Skeletal muscle tissue (tissue), 4 donors: ENCODE measurements around the gene SPG7. TPM values are rescaled to one million over a fixed set of nuclear protein-coding genes. Genes with fewer than 3 reads are reported as not detected.

Experiments
- H3K27ac ChIP-seq: one replicate; pipeline ENCODE4 v1.7.0; 2013; ENCODE audit warnings: mild to moderate bottlenecking, low read depth, low read length, inconsistent platforms
- H3K27me3 ChIP-seq, 3 donors: one replicate each; pipeline ENCODE4 v1.7.0; 2013; ENCODE audit warnings: low read length in 3 of 3; ENCODE audit not compliant: control insufficient read depth in 3 of 3, insufficient read depth in 3 of 3
- H3K36me3 ChIP-seq, 3 donors: one replicate each; pipeline ENCODE4 v1.7.0; 2013; ENCODE audit warnings: low read length in 3 of 3; ENCODE audit not compliant: control insufficient read depth in 3 of 3, insufficient read depth in 3 of 3
- H3K4me1 ChIP-seq, 3 donors: one replicate each; pipeline ENCODE4 v1.7.0; 2013; ENCODE audit warnings: low read length in 3 of 3, mild to moderate bottlenecking in 3 of 3; ENCODE audit not compliant: control insufficient read depth in 3 of 3, insufficient read depth in 3 of 3
- H3K4me3 ChIP-seq, 3 donors: one replicate each; pipeline ENCODE4 v1.7.0; 2013; ENCODE audit warnings: low read length in 3 of 3
- H3K9ac ChIP-seq, 3 donors: one replicate each; pipeline ENCODE4 v1.7.0; 2013; ENCODE audit warnings: low read length in 3 of 3, mild to moderate bottlenecking in 3 of 3, moderate library complexity in 2 of 3, low read depth in 1 of 3
- H3K9me3 ChIP-seq, 3 donors: one replicate each; pipeline ENCODE4 v1.7.0; 2013; ENCODE audit warnings: low read length in 3 of 3; ENCODE audit not compliant: control insufficient read depth in 3 of 3
- total RNA-seq: library from RNA; depleted of rRNA; stranded (reverse); fragments of >200 nt; gene quantifications from one replicate; pipeline ENCODE4 v1.2.3, GENCODE V29; 2014
- donor health status: Osteomylitis.

The SPG7 gene
- total RNA-seq, 1 donor from 2014 or later = 83.0 TPM

DNA sequence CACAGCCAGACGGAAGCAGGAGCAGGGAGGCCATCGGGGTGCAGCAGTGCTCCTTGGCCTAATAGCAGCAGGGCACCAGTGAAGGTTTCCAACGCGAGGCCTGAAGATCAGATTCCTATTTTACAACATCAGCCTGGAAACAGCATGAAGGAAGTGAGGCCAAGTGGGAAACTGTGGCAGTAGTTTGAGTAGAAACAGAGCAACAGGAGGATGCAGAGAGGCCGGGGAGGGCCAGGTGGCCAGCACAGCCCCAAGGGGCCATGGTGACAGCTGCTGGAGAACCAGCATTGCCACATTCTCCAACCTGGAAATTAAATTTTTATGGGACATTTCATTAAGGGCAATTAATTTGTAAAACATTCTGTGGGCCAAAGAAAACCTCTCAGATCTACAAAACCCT lies 14.4 kb upstream of the SPG7 start:
- no peak overlapping the region for H3K27ac ChIP-seq
- H3K4me3 ChIP-seq = no peak overlapping the region
- no peaks in the 10 kb centered on the region for H3K36me3 ChIP-seq
- H3K9me3 ChIP-seq = no peaks in the 10 kb centered on the region
- H3K9ac ChIP-seq = no peak overlapping the region
- H3K27me3 ChIP-seq = no peaks in the 10 kb centered on the region
- H3K4me1 ChIP-seq = peaks cover 12 to 33% (median 23%) of the 10 kb centered on the region in 3 donors

DNA sequence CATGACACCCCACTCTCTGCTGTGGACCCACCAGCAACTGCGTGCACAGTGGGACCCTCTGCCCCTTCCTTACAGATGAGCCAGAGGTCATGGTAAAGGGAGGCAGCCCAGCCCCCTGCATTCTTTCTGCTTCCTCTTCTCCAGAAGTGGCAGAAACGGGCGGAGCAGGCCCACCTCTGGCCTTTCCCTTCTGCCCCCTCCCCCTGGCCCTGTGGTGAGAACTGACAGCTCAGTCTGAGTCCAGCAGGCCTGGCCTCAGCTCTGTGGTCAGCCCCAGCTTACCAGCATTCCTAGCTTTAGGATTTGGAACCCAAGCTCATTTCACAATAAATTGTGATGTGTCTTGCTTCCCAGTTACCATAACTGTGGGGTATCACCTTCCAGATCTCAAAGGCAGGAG lies 13.1 kb upstream of the SPG7 start:
- no peaks in the 10 kb centered on the region for H3K36me3 ChIP-seq
- peaks cover 11 to 30% (median 21%) of the 10 kb centered on the region in 3 donors for H3K4me1 ChIP-seq
- no peak overlapping the region for H3K4me3 ChIP-seq
- no peak overlapping the region for H3K27ac ChIP-seq
- H3K9ac ChIP-seq = no peak overlapping the region
- no peaks in the 10 kb centered on the region for H3K9me3 ChIP-seq
- no peaks in the 10 kb centered on the region for H3K27me3 ChIP-seq

DNA sequence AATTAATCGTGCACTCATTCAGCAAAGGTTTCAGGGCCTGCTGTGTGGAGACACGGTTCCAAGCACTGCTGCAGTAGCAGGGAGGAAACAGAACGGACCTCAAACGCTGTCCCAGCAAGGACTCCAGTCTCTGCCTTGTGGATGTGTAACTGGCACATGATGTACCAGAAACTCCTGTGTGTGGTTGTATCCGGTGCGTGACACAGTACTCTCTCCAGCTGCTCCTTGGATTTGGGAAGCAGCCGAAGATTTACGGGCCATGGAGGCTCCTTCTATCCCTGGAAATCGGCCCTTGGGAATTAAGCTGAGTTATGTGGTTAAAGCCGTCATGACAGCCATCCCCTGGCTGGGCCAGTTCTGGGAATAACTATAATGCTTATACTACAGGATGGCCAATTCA lies 9.4 kb upstream of the SPG7 start:
- Histone ChIP-seq H3K27ac (no peak overlapping the region), H3K4me3 (no peak overlapping the region), H3K9ac (no peak overlapping the region), H3K27me3 (no peaks in the 10 kb centered on the region), H3K4me1 (peaks cover 0 to 14% (median 4%) of the 10 kb centered on the region in 3 donors), H3K36me3 (no peaks in the 10 kb centered on the region), H3K9me3 (no peaks in the 10 kb centered on the region)

DNA sequence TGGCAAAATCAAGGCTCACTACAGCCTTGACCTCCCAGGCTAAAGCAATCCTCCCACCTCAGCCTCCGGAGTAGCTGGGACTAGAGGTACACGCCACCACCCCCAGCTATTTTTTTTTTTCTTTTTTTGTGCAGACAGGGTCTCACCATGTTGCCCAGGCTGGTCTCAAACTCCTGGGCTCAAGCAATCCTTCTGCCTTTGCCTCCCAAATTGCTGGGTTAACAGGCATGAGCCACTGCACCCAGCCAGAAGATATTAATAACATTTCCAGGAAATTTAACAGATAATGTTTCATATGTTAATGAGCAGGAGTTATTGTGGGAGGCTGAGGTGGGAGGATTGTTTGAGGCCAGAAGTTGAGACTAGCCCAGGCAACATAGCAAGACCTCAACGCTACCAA lies 8.4 kb upstream of the SPG7 start:
- Histone ChIP-seq H3K4me1 (peaks cover 0 to 13% (median 4%) of the 10 kb centered on the region in 3 donors), H3K4me3 (no peak overlapping the region), H3K27me3 (no peaks in the 10 kb centered on the region), H3K27ac (no peak overlapping the region), H3K36me3 (no peaks in the 10 kb centered on the region), H3K9ac (no peak overlapping the region), H3K9me3 (no peaks in the 10 kb centered on the region)

DNA sequence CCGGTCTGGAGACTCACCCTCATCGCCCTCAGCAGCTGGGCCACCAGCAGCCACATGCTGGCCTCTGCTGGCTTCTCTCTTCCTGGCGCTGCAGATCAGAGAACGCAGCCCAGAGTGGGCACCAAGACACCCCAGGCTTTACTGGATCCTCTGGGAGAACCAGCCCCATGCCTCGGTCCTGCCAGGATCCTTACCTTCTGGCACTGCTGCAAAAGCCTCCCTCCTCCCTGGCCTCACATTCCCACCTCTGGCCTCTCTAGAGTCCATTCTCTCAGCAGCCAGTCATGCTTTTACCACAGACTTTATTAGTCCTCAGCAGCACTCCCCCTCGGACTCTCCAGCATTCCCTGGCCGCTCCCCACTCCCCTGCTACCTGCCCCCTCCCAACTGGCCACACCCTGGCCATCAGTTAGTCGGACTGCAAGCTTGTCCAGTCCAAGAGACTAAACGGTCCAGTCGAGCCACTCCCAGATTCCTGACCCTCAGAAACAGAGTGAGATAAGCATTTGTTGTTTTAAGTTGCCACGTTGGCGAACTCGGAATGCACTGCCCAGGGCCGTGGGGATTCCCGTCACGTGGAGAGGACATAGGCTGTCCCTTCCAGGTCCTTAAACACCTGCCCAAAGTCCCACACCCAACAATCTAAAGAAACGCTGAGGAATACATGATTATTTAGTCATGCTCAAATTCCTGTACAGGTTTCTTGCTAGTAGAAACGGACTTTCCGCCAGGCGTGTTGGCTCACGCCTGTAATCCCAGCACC lies 5.9 kb upstream of the SPG7 start:
- Histone ChIP-seq H3K36me3 (no peaks in the 10 kb centered on the region), H3K9me3 (no peaks in the 10 kb centered on the region), H3K4me1 (peaks cover 21 to 28% (median 24%) of the 10 kb centered on the region in 3 donors), H3K4me3 (no peak overlapping the region), H3K9ac (no peak overlapping the region), H3K27ac (no peak overlapping the region), H3K27me3 (peaks cover 0 to 9% (median 0%) of the 10 kb centered on the region in 3 donors)

DNA sequence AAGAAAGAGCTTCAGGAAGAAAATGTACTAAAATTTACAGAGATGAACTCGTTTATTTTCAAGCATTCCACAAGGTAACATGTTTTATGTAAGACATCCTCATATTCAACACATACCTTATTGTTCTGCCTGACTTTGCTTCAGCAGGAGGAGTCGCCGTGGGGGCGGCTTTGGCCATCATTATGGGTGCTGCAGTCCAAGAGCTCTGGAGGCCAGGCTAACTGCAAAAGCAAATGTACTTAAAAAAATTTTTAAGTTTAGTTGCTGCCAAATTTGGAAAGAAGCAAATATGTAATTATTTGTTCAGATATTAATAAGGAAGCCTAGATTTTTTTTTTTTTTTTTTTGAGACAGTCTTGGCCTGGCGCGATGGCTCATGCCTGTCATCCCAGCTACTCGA lies 4.1 kb upstream of the SPG7 start:
- Histone ChIP-seq H3K9me3 (no peaks in the 10 kb centered on the region), H3K27ac (no peak overlapping the region), H3K4me3 (no peak overlapping the region), H3K4me1 (peaks cover 31 to 39% (median 33%) of the 10 kb centered on the region in 3 donors), H3K9ac (no peak overlapping the region), H3K36me3 (no peaks in the 10 kb centered on the region), H3K27me3 (peaks cover 0 to 9% (median 0%) of the 10 kb centered on the region in 3 donors)

DNA sequence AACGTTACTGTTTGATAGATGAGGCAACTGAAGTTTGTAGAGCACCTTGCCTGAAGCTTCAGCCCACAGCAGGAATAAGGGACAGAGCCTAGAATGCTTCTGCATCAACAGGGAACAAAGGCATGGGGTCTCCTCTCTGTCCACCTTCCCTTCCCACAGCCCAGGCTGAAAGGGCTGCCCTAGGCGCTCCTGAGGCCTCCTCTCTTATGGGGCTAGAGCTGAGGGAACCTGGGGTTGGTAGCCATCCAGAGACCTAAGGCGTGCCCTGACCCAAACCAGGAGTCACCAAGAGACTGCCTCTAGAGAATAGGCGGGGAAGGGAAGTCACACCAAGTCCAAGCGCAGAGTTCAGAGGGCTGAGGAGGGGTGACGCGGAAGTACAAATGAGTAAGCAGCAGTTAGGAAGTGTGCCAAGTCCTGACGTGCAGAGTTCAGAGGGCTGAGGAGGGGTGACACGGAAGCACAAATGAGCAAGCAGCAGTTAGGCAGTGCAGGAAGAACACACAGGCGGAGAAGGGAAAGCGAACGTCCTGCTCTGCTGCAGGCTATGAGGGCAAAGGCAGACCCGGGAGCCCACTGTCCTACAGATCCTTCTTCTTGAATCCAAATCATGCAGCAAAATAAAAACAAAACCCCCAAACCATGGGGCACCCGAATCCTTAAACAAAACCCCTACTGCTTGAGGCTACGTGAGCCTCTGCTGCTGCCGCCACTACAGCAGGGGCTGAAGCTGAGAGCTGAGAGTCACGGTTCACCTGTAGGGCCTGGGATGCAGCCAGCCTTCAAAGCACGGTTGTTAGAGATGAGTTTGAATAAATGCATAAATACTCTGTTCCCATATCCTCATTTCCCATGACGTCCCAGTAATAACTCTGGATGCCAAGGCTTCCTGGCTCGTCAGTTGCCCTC lies 2.7 kb upstream of the SPG7 start:
- Histone ChIP-seq H3K4me3 (peak overlapping the region; percentile 14 to 45 (median 25)), H3K27ac (peak overlapping the region; percentile 63), H3K4me1 (peaks cover 36 to 46% (median 36%) of the 10 kb centered on the region in 3 donors), H3K9ac (peak overlapping the region; percentile 6 to 50 (median 17)), H3K27me3 (peaks cover 0 to 9% (median 0%) of the 10 kb centered on the region in 3 donors), H3K36me3 (peaks cover 1 to 2% (median 2%) of the 10 kb centered on the region in 3 donors), H3K9me3 (no peaks in the 10 kb centered on the region)

DNA sequence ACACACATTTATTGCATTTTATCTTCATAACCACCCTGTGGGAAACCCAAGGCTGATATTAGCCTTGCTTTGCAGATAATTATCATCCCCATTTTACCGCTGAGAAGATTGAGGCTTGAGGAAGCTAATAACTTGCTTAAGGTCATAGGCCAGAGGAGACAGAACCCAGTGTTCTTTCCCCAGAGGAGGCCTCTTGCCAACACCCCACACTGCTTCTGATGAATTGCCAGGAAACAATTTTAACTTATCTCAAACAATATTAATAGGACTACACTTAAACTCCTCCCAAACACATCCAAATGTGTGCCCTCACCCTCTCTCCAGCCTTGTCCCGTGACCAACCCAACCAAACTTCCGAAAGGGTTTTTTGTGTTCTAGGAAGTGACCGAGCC lies 2.1 kb upstream of the SPG7 start:
- no peaks in the 10 kb centered on the region for H3K9me3 ChIP-seq
- peaks cover 36 to 46% (median 36%) of the 10 kb centered on the region in 3 donors for H3K4me1 ChIP-seq
- peak overlapping the region in 1 of 3 donors; percentile 50 for H3K9ac ChIP-seq
- H3K27me3 ChIP-seq = peaks cover 0 to 9% (median 0%) of the 10 kb centered on the region in 3 donors
- peak overlapping the region in 2 of 3 donors; percentile 25 to 45 for H3K4me3 ChIP-seq
- H3K27ac ChIP-seq = peak overlapping the region; percentile 63
- H3K36me3 ChIP-seq = peaks cover 8 to 9% (median 8%) of the 10 kb centered on the region in 3 donors

DNA sequence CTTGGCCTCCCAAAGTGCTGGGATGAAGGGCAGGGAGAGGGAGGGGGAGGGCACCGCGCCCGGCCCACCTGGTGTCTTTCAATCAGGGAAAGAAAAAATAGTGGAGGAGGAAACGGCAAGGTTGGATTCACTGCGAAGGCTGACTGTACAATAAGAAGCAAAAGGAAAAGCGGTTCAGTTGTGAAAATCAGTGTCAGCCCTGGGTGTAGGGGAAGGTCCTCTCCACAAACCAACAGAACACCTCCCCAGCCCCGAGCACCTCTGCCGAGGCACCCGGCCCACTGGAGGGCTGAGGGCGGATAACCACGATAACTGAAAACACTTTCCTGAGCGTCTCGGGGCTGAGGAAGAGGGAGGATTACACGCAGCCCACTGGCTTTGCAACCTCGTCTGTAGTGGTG lies 1.4 kb upstream of the SPG7 start:
- H3K27ac ChIP-seq = no peak overlapping the region
- peak overlapping the region; percentile 91 to 94 (median 92) for H3K4me3 ChIP-seq
- H3K4me1 ChIP-seq = peaks cover 36 to 45% (median 36%) of the 10 kb centered on the region in 3 donors
- peak overlapping the region; percentile 45 to 94 (median 61) for H3K9ac ChIP-seq
- peaks cover 13 to 15% (median 14%) of the 10 kb centered on the region in 3 donors for H3K36me3 ChIP-seq
- H3K9me3 ChIP-seq = no peaks in the 10 kb centered on the region
- peaks cover 0 to 9% (median 0%) of the 10 kb centered on the region in 3 donors for H3K27me3 ChIP-seq
